Measurements from ENCODE around the gene RARRES2. TPM values are rescaled to one million over a fixed set of nuclear protein-coding genes. Genes with fewer than 3 reads are reported as not detected.
A peak's percentile ranks its signal among the peaks of the same experiment; 100 is the strongest.

The RARRES2 gene
- total RNA-seq, 1 donor from 2014 or later = 19.0 TPM

DNA sequence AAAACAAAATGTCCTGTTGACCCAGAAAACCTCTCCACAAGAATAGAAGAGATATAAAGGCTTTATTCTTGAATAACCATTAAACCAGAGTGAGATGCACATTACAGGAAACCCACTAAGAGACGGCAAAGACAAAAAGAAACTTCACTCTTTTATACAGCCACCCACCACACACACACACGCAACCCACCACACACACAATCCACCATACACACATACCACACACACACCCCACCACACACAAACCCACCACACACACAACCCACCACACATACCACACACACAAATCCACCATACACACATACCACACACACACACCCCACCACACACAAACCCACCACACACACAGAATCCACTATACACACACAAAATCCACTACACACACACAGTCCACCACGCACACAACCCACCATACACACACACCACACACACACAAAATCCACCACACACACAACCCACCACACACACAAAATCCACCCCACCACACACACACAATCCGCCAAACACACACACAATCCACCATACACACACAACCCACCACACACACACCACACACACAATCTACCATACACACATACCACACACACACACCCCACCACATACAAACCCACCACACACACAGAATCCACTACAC lies 17.7 kb upstream of the RARRES2 start:
- no peak for DNase-seq (ENCODE audit: low spot score, unreplicated experiment)
- Mint-ChIP-seq H3K27me3 (peaks cover 14% of the 10 kb centered on the region), H3K27ac (no peak overlapping the region), H3K4me3 (ENCODE audit: low read depth) (no peak overlapping the region), H3K9me3 (ENCODE audit: low read depth) (no peaks in the 10 kb centered on the region), H3K36me3 (ENCODE audit: insufficient read depth) (no peaks in the 10 kb centered on the region), H3K4me1 (ENCODE audit: low read depth) (peaks cover 4% of the 10 kb centered on the region)
- no peak for TF ChIP-seq CTCF (IDR thresholded peaks at IDR 0.05; ENCODE audit: unreplicated experiment)

DNA sequence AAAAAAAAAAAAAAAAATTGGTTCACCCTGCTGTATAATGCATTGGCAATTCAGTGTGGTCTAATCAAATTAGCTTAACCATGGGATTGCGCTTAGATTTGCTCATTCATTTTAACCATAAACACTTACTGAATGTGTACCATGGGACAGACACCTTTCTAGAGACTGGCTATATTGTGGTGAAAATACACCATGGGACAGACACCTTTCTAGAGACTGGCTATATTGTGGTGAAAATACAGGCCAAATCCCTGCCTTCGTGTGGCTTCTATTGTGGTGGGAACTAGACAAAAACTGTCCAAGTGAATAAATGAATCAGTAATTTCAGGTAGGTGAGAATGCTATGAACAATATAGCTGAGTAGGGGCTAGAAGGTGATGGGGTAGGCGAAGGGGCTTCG lies 17.0 kb upstream of the RARRES2 start:
- Mint-ChIP-seq H3K36me3 (ENCODE audit: insufficient read depth) (no peaks in the 10 kb centered on the region), H3K27me3 (peaks cover 14% of the 10 kb centered on the region), H3K4me1 (ENCODE audit: low read depth) (peaks cover 1% of the 10 kb centered on the region), H3K27ac (no peak overlapping the region), H3K9me3 (ENCODE audit: low read depth) (no peaks in the 10 kb centered on the region), H3K4me3 (ENCODE audit: low read depth) (no peak overlapping the region)
- DNase-seq (ENCODE audit: low spot score, unreplicated experiment) = no peak
- TF ChIP-seq CTCF (IDR thresholded peaks at IDR 0.05; ENCODE audit: unreplicated experiment) = no peak

DNA sequence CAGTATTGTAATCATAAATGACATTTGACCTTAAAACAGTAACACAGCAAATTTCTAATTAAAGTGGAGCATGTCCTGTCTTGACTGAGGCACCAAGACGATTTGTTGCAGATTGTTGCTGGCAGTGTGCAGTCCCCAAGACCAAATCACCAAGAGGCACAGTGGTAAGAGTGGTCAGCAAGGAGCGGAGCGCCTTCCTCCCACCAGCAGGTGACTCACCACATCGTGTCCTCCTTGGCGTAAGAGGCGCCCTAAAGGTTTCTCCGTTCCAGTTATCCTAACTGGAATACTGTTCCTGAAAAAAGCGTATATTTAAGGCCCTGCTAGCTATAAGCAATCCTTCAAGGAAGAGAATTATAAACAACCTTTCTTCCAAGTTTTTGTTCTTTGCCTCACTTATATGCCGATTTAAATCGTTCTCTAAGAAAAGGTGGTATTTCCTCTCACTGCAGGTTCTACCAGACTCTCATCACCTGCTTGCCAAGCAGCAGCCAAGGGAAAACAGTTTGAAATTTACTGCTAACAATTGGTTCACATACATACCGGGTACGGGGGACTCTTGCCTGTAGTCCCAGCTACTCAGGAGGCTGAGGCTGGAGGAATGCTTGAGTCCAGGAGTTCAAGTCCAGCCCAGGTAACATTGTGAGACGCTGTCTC lies 16.5 kb upstream of the RARRES2 start:
- DNase-seq (ENCODE audit: low spot score, unreplicated experiment) = no peak
- TF ChIP-seq CTCF (IDR thresholded peaks at IDR 0.05; ENCODE audit: unreplicated experiment) = no peak
- H3K4me3 Mint-ChIP-seq (ENCODE audit: low read depth) = no peak overlapping the region
- H3K27ac Mint-ChIP-seq = no peak overlapping the region
- no peaks in the 10 kb centered on the region for H3K9me3 Mint-ChIP-seq (ENCODE audit: low read depth)
- H3K4me1 Mint-ChIP-seq (ENCODE audit: low read depth) = peaks cover 1% of the 10 kb centered on the region
- no peaks in the 10 kb centered on the region for H3K36me3 Mint-ChIP-seq (ENCODE audit: insufficient read depth)
- H3K27me3 Mint-ChIP-seq = peaks cover 12% of the 10 kb centered on the region

DNA sequence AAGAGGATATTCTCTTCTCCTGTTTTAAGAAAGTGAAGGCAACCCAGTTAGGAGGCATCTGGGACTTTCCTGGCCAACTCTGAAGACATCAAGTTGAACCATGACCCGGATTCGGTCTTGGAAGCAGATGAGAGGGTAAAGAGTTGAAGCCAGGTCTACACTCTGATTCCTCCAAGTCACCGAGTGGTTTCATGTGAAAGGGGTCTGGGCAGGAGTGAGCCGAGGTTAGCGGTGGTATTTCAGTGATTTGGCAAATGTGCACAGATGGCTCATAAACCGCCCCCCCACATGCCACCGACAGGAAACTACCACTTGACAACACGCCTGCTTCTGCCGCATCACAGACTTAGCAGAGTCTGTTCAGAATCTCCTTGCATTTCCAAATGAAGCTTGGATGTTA lies 15.8 kb upstream of the RARRES2 start:
- no peak for TF ChIP-seq CTCF (IDR thresholded peaks at IDR 0.05; ENCODE audit: unreplicated experiment)
- Mint-ChIP-seq H3K27ac (no peak overlapping the region), H3K9me3 (ENCODE audit: low read depth) (no peaks in the 10 kb centered on the region), H3K36me3 (ENCODE audit: insufficient read depth) (no peaks in the 10 kb centered on the region), H3K4me1 (ENCODE audit: low read depth) (peaks cover 1% of the 10 kb centered on the region), H3K4me3 (ENCODE audit: low read depth) (no peak overlapping the region), H3K27me3 (peaks cover 5% of the 10 kb centered on the region)
- no peak for DNase-seq (ENCODE audit: low spot score, unreplicated experiment)

- no peak for DNase-seq (ENCODE audit: low spot score, unreplicated experiment)
- Mint-ChIP-seq H3K4me1 (ENCODE audit: low read depth) (no peaks in the 10 kb centered on the region), H3K4me3 (ENCODE audit: low read depth) (no peak overlapping the region), H3K27ac (no peak overlapping the region), H3K36me3 (ENCODE audit: insufficient read depth) (no peaks in the 10 kb centered on the region), H3K9me3 (ENCODE audit: low read depth) (no peaks in the 10 kb centered on the region), H3K27me3 (no peaks in the 10 kb centered on the region)
- peak; percentile 68 for TF ChIP-seq CTCF (IDR thresholded peaks at IDR 0.05; ENCODE audit: unreplicated experiment)
Measured at GRCh38 chr7:150356265-150356897, 15.0 kb upstream of the RARRES2 start.
